GM12874 (cell line): Measurements from ENCODE around the gene SLC35F3.

Source experiments
- TF ChIP-seq, protein P1 (sequence below): IDR thresholded peaks from 2 replicates; pipeline ENCODE4 v1.5.1; 2011; ENCODE audit warnings: low read depth, mild to moderate bottlenecking, control low read depth, low read length, moderate library complexity; ENCODE audit not compliant: insufficient read depth

SLC35F3 gene

DNA sequence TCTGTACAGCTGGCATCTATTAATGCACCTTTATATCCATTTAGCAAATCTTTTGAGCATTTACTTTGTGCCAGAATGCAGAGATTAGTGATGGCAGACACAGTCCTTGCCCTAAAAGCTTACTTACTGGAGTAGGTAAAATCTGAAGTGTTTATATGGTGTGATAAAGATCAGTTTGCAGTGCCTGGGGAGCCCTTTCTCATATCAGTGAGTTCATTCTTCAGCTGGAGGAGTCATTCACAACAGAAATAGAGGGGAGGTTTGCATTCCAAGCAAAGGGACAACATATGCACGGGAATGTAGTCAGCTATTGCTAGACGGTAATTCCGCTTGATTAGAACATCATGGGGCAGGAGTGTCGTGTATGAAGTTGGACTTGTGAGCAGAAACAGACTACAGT lies 8.4 kb downstream of the SLC35F3 start:
- TF ChIP-seq, protein P1, sequence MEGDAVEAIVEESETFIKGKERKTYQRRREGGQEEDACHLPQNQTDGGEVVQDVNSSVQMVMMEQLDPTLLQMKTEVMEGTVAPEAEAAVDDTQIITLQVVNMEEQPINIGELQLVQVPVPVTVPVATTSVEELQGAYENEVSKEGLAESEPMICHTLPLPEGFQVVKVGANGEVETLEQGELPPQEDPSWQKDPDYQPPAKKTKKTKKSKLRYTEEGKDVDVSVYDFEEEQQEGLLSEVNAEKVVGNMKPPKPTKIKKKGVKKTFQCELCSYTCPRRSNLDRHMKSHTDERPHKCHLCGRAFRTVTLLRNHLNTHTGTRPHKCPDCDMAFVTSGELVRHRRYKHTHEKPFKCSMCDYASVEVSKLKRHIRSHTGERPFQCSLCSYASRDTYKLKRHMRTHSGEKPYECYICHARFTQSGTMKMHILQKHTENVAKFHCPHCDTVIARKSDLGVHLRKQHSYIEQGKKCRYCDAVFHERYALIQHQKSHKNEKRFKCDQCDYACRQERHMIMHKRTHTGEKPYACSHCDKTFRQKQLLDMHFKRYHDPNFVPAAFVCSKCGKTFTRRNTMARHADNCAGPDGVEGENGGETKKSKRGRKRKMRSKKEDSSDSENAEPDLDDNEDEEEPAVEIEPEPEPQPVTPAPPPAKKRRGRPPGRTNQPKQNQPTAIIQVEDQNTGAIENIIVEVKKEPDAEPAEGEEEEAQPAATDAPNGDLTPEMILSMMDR: no peak

DNA sequence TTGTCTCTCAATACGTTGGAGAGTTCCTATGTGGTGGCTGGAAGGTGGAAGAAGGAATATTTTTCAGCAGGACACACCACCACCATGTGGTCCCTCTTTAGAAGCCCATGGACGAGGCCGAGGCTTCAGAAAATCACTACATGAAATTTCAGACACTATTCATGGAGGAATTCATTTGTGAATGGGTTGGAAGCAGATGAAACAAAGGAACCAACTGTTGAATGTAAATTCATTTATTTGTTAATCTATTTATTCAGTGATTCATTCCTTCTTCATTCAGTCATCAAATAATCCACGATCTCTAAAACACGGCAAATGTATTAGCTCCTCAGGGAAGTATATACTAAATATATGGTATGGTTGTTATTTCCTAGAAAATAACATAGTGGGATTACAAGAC lies 12.2 kb downstream of the SLC35F3 start:
- TF ChIP-seq, protein P1: no peak

DNA sequence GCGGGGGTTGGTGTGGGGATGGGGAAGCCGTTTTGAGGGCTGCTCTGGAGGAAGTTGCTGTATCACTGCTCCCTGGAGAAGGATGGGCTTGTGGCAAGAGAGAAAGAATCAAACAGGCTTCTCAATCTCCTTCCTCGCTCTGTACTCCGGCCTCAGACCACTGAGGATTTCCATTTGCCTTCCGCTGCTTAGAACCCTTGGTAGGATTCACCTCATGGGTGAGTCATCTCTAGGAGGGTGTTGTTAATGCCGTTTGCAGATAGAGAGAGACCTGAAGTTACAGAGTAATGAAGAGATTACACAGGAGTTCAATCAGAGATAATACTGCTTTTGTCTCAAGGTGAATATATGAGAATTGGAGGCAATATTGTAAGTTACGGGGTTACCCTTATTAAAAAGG lies 15.3 kb downstream of the SLC35F3 start:
- TF ChIP-seq, protein P1: no peak

DNA sequence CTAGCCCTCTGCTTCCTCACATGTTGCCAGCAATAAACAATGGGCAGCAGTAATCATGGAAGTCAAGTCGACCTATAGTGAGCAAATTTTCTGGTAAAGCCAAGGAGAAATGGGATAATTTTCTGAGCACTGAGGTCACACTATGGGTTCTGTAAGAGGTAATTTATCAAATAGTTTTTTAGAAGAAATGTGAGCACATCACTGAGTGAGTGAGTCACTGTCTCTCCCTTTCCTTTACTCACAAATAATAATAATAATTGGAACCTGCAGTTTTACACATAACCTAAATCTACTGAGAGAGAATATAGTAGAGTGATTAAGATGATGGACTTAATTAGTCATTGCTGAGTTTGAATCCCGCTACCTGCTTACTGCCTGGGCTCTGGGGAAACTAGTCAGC lies 23.6 kb downstream of the SLC35F3 start:
- TF ChIP-seq, protein P1: no peak

DNA sequence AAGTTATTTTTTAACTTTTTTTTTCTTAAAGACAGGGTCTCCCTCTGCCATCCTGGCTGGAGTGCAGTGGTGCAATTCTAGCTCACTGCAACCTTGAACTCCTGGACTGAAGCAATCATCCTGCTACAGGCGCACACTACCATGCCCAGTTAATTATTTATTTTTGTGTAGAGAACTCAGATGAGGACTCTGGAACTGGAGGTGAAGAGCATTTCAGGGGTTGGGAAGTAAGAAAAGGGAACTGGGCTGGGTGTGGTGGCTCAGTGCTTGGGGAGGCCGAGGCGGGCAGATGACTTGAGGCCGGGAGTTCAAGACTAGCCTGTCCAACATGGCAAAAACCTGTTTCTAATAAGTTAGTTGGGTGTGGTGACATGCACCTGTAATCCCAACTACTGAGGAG lies 28.9 kb downstream of the SLC35F3 start:
- TF ChIP-seq, protein P1: no peak

DNA sequence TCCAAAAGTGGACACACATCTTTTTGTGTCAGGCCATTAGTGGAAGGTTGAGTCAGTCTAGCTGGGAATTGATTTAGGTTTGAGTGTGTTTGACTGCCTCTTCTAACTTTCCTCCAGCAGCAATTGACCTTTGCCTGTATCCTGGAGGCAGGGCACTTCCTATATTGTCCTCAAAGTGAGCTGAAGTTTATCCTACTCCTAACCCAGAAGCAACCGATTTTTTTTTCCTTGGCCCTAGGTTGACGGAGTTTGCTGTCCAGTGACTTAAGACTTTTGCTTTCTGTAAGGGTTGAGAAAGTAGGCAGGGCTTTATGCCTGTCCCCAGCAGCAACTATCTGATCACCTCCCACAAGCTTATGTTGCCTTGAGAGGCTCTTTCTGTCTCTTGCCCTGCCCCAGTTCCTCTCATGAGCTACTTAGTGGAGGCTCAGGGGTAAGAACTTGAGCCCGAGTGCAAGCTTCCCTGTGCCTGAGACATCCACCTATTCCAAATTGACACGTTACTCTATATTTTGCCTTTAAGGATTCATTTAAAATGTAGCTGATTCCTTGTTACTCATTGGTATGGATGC lies 30.9 kb downstream of the SLC35F3 start:
- TF ChIP-seq, protein P1: no peak

DNA sequence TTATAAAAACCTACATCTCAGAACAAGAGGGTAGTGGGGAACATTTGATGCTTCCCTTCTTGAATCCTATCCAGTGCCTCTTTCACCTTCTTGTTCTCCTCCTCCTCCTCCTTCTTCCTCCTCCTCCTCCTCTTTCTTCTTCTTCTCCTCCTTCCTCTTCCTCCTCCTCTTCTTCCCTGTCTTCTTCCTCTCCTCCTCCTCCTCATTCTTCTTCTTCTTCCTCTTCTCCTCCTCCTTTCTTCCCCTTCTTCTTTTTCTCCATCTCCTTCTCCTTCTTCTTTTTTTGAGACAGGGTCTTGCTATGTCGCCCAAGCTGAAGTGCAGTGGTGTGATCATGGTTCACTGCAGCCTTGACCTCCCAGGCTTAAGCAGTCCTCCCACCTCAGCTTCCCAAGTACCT lies 31.9 kb downstream of the SLC35F3 start:
- TF ChIP-seq, protein P1: no peak
